Measurements from ENCODE around the gene INKA1.
A peak's percentile ranks its signal among the peaks of the same experiment; 100 is the strongest.

The INKA1 gene

GRCh38 chr3:49786357-49787181 is 16.5 kb upstream of the INKA1 start, which contains the start of gene IP6K1:
Gene IP6K1, minus strand, starts transcription at chr3:49786542. Its CDS starts 38,502 bp downstream, at chr3:49748040.
- peak; percentile 98 to 100 for DNase-seq (ENCODE audit: low read depth in 2 of 2, low spot score in 1 of 2)

GRCh38 chr3:49787182-49787464 is 15.9 kb upstream of the INKA1 start:
- no peak for DNase-seq (ENCODE audit: low read depth in 2 of 2, low spot score in 1 of 2)

DNA sequence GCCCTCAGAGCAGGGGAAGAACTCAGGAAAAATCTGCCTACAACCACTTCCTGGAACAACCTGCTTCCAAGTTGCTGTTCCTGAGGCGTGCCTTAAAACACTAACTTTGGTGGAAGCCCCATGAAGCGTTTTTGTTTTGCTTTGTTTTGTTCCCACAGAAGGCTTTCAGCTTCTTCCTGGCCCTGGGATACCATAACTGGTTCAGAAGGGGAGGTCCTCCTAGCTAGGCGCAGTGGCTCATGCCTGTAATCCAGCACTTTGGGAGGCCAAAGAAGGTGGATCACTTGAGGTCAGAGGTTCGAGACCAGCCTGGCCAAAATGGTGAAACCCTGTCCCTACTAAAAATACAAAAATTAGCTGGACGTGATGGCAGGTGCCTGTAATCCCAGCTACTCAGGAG is 15.5 kb upstream of the INKA1 start:
- DNase-seq (ENCODE audit: low read depth in 2 of 2, low spot score in 1 of 2) = no peak

DNA sequence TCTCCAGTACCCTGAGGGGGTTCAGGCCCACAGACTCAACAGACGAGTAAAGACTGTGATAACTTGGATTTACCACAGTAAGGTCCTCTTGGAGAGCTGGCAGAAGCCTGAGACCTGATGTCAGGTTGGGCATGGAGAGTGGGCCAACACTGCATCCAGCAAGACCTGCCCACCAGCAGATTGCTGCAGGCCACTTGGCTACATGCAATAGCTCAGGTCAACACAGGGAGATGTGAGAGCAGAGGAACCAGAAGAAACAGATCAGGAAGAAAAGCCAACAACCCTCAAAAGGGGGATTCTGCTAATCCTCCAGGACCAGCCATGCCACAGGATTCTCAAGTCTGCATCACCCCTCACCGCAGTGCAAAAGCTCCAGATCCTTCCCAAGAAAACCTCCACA is 15.0 kb upstream of the INKA1 start:
- DNase-seq (ENCODE audit: low read depth in 2 of 2, low spot score in 1 of 2) = no peak

- no peak for DNase-seq (ENCODE audit: low read depth in 2 of 2, low spot score in 1 of 2)
Measured at GRCh38 chr3:49790626-49791411, 12.2 kb upstream of the INKA1 start.

- no peak for DNase-seq (ENCODE audit: low read depth in 2 of 2, low spot score in 1 of 2)
Measured at GRCh38 chr3:49791571-49791970, 11.5 kb upstream of the INKA1 start.

- DNase-seq (ENCODE audit: low read depth in 2 of 2, low spot score in 1 of 2) = no peak
Measured at GRCh38 chr3:49792371-49793150, 10.5 kb upstream of the INKA1 start.

DNA sequence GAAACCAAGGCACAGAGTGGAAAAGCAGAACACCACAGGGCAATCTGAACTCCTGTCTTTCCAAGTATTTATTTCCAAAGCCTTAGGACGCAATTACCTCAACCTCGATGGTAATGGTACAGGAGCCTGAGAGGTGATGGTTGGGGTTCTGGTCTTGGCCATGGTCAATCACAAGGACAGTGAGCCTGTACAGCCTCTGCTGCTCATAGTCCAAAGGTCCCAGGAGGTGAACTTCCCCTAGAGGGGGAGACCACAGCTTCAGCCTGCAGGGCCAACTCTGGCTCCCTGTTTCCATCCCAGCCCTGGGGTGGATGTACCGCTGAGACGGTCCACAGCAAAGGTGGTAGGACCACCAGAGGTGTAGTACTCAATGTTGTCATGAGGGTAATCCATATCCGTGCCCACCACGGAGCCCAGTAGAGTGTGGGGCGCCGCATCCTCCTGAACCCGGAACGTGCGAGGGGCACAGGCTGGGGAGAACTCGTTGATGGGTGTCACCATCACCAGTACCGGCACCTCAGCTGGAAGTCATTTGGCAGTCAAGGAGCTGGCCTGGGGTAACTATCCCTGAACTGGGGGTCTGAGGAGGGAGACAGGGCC is 9.5 kb upstream of the INKA1 start:
- no peak for DNase-seq (ENCODE audit: low read depth in 2 of 2, low spot score in 1 of 2)

- DNase-seq (ENCODE audit: low read depth in 2 of 2, low spot score in 1 of 2) = no peak
Measured at GRCh38 chr3:49794431-49794830, 8.6 kb upstream of the INKA1 start.

DNA sequence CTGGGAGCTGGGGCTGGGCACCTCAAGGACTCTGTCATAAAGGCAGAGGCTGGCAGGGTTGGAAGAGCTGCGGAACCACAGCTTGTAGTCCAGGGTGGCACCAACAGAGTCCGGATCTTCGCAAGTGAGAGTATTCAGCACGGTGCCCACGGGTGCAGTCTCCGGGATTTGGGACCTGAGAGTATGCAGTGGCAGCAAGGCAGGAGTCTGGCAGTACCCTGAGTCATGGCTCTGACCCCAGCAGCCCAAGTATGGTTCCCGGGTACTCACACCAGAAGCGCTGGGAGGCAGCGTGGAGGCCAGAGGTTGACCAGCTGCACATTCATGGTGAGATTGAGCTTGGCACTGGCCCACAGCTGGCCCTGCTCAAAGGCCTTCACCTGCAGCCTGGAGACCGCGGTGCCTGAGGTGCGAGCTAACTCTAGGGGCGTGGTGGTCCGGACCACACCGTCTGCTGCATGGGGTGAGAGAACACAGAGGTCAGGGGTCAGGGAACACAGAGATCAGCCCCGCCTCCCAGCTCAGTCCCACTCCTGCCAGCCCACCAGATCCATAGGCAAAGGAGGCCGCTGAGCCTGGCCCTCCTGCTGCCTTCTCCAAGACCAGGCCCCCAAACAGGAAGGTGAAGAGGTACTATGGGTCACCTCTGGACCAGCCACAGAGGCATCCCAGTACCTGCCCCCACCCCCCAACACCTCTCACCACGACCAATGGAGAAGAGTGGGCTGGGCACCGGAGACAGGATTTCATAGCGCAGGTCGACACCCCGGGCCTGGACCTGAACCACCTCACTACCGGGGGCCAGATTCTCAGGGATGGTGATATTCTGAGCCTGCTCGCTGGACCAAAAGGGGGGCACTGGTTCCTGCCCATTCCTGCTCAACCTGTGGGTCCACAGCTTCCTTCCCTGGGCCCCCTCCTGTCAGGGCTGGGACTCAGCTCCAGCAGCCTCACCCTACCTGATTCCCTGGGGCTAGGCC is 7.8 kb upstream of the INKA1 start:
- no peak for DNase-seq (ENCODE audit: low read depth in 2 of 2, low spot score in 1 of 2)

GRCh38 chr3:49799105-49799504 is 4.0 kb upstream of the INKA1 start:
- DNase-seq (ENCODE audit: low read depth in 2 of 2, low spot score in 1 of 2) = no peak

DNA sequence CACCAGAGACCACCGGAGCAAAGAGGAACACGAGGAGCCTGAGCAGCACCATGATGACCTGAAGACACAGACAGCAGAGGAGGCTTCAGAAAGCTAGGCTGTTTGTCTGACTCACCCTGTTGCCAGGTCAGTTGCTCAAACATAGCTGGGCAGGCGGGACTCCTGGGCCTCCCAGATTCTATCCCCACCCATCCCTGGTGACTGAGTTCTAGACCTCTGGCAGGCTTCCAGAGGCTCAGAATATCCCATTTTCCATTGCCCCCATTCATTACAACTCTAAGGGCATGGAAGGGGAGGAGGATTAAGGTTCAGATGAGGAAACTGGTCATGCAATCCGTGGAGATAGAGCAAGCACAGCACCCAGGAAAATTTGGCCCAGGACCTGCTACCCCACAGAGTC is 3.3 kb upstream of the INKA1 start, which contains the start of gene CDHR4:
TSS of gene CDHR4 (minus strand) at position 113 of the 400 bp plus-strand sequence. CDS start at position 52, 61 bp downstream.
- no peak for DNase-seq (ENCODE audit: low read depth in 2 of 2, low spot score in 1 of 2)

- DNase-seq (ENCODE audit: low read depth in 2 of 2, low spot score in 1 of 2) = no peak
Measured at GRCh38 chr3:49801160-49801559, 1.9 kb upstream of the INKA1 start.

GRCh38 chr3:49803465-49804140 is 542 bp downstream of the INKA1 start:
- no peak for DNase-seq (ENCODE audit: low read depth in 2 of 2, low spot score in 1 of 2)

DNA sequence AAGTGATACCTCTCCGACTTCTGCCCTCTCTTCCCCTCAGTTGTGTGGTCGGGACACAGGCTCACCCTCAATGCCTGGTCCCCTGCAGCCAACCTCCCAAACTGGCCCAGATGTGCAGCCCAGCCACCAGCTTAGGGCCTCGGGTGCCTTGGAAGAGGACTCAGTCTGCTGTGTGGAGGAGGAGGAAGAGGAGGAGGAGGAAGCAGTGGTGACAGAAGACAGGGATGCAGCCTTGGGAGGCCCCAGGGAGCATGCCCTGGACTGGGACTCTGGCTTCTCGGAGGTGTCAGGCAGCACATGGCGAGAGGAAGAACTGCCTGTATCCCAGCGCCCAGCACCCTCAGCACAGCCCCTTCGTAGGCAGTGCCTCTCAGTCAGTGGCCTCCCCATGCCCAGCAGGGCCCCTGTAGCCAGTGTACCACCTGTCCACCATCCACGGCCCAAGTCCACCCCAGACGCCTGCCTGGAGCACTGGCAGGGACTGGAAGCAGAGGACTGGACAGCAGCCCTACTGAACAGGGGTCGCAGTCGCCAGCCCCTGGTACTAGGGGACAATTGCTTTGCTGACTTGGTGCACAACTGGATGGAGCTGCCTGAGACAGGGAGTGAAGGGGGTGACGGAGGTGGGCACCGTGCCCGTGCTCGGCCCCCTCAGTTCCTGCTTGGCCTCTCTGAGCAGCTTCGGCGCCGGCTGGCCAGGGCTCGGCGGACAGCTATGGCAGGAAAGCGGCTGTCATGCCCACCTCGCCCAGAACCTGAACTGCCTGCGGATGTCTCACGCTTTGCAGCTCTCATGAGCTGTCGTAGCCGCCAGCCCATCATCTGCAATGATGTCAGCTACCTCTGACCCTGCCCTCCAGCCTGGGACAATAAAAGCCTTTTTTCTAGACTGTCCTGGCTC is 1.3 kb downstream of the INKA1 start:
- DNase-seq (ENCODE audit: low read depth in 2 of 2, low spot score in 1 of 2) = no peak

GRCh38 chr3:49805367-49805782 is 2.3 kb downstream of the INKA1 start:
- no peak for DNase-seq (ENCODE audit: low read depth in 2 of 2, low spot score in 1 of 2)

DNA sequence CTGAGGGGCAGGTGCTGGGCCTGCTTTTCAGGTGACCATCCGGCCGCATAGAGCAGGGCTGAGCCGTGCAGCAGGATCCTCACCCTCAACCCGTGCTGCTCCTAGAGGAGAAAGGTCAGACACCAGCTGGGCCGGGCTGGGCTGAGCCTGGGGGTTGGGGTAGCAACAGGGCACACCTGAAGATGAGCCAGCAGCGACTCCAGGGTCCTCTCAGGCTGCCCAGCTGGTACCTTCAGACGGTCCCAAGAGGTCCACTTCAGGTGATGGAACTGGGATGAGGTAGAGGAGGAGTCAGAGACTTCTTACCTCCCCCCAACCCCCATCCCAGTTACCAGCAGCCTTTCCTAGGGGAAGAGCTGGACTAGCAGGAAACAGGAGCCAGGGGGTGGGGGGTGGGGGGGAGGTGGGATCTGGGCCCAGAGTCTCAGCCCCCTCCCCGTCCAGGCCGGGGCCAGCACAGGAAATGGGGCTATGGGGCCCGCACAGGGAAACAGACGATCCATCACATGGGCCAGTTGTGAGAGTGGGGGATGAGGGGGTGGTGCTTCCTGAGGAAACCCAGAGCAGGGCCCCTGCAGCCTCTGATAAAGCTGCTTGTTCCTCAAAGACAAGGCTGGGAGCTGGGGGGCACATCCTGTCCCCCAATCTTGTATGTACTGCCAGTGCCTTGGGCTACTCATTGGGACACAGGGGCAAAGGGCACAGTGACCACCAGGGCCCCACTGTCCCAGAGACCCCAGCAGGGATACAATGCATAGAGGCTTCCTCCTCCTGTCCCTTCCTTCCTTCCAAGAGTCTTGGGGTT is 3.0 kb downstream of the INKA1 start:
- no peak for DNase-seq (ENCODE audit: low read depth in 2 of 2, low spot score in 1 of 2)

DNA sequence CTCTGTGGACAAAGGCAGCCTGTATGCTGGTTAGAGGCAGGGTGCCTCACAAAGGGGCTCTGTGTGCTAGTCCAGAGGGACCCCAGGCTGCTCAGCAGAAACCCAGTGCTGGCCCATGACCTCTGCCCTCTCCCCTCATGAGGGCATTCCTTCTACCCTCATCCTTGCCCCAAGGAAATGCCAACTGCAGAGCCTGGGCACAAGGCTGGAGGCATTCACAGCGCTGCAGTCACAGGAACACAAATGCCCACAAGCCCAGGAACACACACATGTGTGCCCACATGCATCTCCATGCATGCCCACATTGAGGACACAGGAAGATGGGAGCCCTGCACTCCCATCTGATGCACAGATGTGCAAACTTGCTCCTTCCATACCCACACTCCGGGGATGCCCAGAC is 3.8 kb downstream of the INKA1 start:
- DNase-seq (ENCODE audit: low read depth in 2 of 2, low spot score in 1 of 2) = no peak
